CD4-positive, alpha-beta T cell treated with Interleukin-21 for 1 hour (primary cell): ENCODE measurements around the gene RPL6.
A peak's percentile ranks its signal among the peaks of the same experiment; 100 is the strongest.
"Not testable (repeated sequence)": the region's sequence is repeated elsewhere in the genome, so short reads cannot be mapped to it uniquely, and the experiment has no call there.

Source experiments
- DNase-seq: peaks from one replicate; pipeline ENCODE4 v3.0.0-alpha.2; 2020

The RPL6 gene

DNA sequence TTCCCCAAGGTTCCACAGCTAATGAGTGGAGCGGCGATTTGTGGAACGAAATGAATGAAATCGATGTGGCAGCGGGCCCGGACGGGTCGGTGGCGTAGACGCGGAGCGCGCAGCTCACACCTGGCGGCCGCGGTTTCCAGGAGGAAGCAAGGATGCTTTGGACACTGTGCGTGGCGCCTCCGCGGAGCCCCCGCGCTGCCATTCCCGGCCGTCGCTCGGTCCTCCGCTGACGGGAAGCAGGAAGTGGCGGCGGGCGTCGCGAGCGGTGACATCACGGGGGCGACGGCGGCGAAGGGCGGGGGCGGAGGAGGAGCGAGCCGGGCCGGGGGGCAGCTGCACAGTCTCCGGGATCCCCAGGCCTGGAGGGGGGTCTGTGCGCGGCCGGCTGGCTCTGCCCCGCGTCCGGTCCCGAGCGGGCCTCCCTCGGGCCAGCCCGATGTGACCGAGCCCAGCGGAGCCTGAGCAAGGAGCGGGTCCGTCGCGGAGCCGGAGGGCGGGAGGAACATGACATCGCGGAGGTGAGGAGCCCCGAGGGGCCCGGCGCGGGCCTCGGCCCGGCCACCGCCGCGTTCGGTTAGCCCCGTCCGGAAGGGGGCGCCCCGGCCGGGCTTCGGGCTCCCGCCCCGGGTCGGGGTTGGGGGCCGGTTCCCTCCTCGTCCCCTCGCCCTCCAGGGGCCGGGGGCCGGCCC is 9.3 kb upstream of the RPL6 start, which contains the start of gene PTPN11:
Gene PTPN11 (plus strand): TSS at position 340 of the 689 bp plus-strand sequence. CDS start 165 bp downstream, at position 505.
- peak; percentile 90 for DNase-seq

DNA sequence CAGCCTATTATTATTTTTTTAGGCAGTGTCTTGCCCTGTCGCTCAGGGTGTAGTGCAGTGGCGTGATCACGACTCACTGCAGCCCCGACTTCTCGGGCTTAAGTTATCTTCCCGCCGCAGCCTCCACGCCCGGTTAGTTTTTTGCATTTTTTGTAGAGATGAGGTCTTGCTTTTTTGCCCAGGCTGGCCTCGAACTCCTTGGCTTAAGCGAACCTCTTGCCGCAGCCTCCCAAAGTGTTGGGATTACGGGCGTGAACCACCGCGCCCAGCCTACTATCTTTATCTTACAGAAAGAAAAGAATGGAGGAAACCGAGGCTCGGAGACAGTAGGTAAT is 8.8 kb upstream of the RPL6 start:
- DNase-seq = no peak

GRCh38 chr12:112415457-112415856 is 6.1 kb upstream of the RPL6 start:
- not testable (repeated sequence) for DNase-seq

DNA sequence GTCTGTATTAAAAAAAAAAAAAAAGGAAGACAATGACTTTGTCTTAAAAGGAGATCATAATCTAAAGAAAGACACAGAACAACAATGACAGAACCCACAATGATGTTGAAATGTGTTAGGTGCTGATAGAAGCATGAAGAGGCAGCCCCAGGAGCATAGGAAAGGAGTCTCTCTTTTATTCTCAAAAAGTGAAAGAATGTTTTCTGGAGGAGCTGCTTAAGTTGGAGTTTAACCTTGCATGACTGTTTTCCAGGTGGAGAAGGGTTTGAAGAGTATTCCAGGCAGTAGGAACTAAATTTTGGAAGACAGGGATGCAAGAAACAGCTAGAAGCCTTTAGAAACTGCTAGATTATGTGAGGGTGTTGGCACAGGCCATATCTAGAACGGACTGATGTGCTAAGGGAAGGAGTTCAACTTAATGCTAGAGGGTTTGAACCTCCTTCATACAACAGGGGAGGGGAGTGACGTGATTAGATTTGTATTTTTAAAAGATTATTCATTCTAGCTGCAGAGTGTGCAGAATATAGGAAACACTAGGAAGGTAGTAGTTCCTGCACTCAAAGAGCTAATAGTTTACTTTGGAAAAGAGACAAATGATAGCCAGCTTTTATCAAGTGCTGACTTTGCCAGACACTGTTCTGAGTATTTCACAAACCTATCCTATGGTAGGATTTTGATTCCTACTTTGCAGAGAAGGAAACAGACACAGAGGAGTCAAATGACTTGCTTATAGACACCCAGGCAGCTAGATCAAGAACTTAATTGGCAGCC is 4.6 kb upstream of the RPL6 start:
- DNase-seq = no peak

GRCh38 chr12:112409906-112410244 is 470 bp upstream of the RPL6 start:
- no peak for DNase-seq

DNA sequence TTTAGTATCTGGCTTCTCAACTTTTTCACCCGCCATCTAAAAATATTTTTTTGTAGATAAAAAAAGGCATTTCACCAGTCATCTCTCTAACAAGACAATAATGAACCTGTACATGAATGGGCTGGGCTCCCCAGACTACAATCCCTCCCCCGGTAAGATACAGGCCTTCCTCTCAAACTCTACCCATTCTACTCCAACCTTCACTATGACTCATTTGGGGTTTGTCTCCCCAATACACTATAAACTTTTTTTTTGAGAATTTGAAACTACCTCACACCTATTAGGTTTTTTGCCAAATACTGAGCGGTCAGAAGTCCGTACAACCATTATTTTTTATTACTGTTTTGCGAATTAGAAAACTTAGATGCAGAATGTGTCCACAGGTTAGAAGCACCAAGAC is 784 bp downstream of the RPL6 start:
- DNase-seq = peak; percentile 49

GRCh38 chr12:112407683-112408082 is 1.7 kb downstream of the RPL6 start:
- not testable (repeated sequence) for DNase-seq

GRCh38 chr12:112406519-112407488 is 2.6 kb downstream of the RPL6 start:
- DNase-seq = no peak

GRCh38 chr12:112401903-112402498 is 7.4 kb downstream of the RPL6 start:
- DNase-seq = no peak

DNA sequence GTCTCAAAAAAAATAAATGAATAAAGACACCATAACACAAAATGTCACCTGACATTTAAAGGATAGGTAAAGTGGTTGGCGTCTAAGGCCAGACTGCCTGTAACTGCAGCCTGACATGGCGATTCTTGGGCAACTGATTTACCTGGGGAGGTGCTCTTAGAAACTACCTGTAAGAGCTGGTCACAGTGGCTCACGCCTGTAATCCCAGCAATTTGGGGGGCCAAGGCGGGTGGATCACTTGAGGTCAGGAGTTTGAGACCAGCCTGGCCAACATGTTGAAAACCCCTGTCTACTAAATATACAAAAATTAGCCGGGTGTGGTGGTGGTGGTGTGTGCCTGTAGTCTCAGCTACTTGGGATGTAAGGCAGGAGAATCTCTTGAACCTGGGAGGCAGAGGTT is 8.4 kb downstream of the RPL6 start:
- DNase-seq = no peak

- no peak for DNase-seq
Measured at GRCh38 chr12:112393328-112393727, 16.1 kb downstream of the RPL6 start.

DNA sequence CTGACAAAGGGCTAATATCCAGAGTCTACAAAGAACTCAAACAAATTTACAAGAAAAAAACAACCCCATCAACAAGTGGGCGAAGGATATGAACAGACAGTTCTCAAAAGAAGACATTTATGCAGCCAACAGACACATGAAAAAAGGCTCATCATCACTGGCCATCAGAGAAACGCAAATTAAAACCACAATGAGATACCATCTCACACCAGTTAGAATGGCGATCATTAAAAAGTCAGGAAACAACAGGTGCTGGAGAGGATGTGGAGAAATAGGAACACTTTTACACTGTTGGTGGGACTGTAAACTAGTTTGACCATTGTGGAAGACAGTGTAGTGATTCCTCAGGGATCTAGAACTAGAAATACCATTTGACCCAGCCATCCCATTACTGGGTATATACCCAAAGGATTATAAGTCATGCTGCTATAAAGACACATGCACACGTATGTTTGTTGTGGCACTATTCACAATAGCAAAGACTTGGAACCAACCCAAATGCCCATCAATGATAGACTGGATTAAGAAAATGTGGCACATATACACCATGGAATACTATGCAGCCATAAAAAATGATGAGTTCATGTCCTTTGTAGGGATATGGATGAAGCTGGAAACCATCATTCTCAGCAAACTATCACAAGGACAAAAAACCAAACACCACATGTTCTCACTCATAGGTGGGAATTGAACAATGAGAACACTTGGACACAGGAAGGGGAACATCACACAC is 19.3 kb downstream of the RPL6 start:
- not testable (repeated sequence) for DNase-seq

DNA sequence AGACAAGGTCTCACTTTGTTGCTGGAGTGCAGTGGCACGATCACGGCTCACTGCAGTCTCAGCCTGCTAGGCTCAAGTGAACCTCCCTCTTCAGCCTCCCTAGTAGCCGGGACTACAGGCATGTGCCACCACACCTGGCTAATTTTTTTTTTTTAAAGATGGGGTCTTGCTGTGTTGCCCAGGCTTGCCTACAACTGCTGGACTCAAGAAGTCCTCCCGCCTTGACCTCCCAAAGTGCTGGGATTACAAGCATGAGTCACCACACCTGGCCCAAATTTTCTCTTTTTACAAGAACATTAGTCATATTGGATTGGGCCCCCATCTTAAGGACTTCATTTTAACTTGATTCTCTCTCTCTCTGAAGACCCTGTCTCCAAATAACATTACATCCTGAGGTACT is 20.2 kb downstream of the RPL6 start:
- DNase-seq = no peak

- DNase-seq = no peak
Measured at GRCh38 chr12:112386726-112387125, 22.7 kb downstream of the RPL6 start.

DNA sequence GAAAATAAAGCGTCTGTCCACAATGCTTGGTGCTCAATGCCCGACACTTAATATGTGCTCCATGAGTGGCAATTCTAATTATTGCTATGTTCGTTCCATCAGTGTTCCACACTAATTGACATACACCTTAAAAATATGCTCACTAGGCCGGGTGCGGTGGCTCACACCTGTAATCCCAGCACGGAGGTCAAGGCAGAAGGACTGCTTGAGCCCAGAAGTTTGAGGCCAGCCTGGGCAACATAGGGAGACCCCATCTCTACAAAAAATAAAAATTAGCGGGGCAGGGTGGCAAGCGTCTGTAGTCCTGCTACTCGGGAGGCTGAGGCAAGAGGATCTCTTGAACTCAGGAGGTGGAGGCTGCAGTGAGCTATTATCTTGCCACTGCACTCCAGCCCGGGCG is 26.5 kb downstream of the RPL6 start:
- no peak for DNase-seq

DNA sequence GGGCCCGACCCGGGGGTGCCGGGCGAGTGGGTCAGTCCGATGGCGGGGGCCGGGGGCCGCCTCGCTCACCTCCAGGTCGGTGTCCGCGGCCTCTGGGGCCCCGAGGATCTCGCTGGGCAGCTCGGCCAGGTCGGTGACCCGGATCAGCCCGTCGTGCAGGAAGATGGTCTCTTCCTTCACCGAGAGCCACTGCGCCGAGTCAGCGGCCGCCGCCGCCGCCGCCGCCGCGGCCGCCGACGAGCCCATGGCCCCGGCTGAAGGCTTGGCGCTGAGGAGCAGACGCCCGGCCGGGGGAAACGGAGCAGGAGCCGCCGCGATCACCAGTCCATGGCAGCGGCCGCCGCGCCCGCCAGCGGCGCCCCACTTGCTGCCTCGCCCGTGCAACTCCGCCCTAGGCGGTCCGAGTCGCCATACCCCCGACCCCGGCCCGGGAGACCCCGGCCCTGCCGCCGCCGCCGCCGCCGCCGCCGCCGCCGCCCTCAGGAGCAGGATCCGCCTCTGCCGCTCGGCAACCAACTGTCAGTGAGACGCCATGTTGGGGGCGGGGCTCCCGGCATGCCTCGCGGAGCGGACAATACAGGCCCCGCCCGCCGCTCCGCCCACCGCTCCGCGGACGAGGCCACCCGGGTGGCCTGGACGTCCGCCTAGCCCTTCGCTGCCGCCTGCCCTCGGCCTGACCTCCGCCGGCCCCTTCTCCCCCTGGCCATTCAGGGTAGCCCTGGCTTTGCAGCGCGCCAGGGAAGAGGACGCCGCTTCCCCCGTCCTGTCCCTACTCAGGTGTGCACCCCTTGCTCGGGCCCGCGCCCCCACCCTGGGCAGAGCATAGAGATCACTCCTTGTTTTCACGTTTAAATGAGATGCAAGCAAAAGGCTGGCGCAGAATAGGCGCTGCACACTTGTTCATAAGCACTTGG is 27.3 kb downstream of the RPL6 start, which contains the start of gene HECTD4:
Gene HECTD4 (minus strand): TSS at position 549 of the 914 bp plus-strand sequence. CDS start 303 bp downstream, at position 246.
- DNase-seq = peak; percentile 91

DNA sequence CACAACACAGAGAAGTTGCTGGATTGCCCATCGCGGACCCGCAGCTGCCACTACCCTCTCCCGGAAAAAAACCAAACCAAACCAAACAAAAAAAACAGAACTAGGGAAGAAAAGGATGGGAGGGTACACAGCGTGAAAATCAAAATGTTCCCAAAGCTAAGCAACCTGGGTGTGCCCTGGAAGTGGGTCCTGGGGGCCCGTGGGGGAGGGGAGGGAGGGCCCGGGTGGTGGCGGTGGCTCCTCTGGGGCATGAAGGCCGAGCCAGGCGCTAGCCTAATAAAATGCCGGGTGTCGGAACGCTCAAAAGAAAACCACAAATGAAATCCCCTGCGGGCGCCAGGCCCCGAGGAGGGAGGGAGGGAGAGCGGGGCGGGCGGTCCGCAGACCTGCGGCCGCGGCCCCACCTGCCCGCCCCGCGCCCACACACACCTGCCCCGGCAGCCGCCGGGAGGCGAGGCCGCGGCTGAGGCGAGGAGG is 28.0 kb downstream of the RPL6 start:
- DNase-seq = peak; percentile 60

GRCh38 chr12:112380663-112381405 is 28.6 kb downstream of the RPL6 start:
- DNase-seq = no peak

DNA sequence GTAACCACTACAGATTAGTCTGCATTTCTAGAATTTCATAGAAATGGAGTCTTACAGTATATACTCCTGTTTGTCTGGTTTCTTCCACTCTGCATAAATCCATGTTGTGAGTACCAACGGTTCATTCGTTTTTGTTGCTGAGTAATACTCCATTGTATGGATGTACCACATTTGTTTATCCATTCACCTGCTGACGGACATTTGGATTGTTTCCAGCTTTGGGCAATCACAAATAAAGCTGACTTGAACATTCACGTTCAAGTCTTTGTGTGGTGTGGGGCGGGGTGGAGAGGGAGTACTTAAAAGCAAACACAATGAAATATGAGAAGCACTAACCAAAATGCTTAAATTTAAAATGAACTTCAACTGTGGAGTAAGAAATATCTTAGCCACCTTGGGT is 34.3 kb downstream of the RPL6 start:
- DNase-seq = no peak

GRCh38 chr12:112374166-112374740 is 35.2 kb downstream of the RPL6 start:
- no peak for DNase-seq
